Measurements from ENCODE around the gene DNAJC6. TPM values are rescaled to one million over a fixed set of nuclear protein-coding genes. Genes with fewer than 3 reads are reported as not detected.

DNAJC6 gene
- total RNA-seq, 4 donors from 2014 or later: 0.99 to 3.6 (median 2.5) TPM

GRCh38 chr1:65332821-65333220 is 23.5 kb downstream of the DNAJC6 start:
- no peak for DNase-seq (ENCODE audit: low spot score in 2 of 2)
- 71 to 74% methylated on average over 1 of the region's 1 CpG for WGBS, 2 donors
- TF ChIP-seq POLR2A (IDR thresholded peaks at IDR 0.05): no peak
- TF ChIP-seq, protein P1, sequence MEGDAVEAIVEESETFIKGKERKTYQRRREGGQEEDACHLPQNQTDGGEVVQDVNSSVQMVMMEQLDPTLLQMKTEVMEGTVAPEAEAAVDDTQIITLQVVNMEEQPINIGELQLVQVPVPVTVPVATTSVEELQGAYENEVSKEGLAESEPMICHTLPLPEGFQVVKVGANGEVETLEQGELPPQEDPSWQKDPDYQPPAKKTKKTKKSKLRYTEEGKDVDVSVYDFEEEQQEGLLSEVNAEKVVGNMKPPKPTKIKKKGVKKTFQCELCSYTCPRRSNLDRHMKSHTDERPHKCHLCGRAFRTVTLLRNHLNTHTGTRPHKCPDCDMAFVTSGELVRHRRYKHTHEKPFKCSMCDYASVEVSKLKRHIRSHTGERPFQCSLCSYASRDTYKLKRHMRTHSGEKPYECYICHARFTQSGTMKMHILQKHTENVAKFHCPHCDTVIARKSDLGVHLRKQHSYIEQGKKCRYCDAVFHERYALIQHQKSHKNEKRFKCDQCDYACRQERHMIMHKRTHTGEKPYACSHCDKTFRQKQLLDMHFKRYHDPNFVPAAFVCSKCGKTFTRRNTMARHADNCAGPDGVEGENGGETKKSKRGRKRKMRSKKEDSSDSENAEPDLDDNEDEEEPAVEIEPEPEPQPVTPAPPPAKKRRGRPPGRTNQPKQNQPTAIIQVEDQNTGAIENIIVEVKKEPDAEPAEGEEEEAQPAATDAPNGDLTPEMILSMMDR (IDR thresholded peaks at IDR 0.05): no peak
- H3K4me3 ChIP-seq (ENCODE audit: low read depth, poor library complexity, severe bottlenecking): no peak overlapping the region
- intact Hi-C loops (cut with DNase I; ENCODE audit: low total_unique reads): no loop called here

DNA sequence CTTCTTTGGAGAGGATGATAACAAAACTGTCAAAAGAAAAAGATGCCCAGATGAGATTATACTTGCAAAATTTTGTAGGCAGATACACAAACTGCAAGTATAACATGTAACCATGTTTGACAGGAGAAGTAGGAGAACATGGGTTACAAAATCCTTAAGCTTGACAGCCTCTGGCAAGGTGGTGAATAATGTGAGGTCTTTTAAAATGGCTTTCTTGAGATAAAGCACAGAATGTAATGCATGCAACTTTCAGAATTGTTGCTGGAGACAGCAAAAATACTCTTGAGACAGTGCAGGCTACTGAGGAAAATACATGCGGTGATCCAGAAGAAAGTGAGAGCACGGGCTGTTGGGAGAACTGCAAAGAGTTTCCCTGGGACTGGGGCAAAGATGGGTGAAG is 24.7 kb downstream of the DNAJC6 start:
- no peak for TF ChIP-seq POLR2A (IDR thresholded peaks at IDR 0.05)
- TF ChIP-seq, protein P1 (IDR thresholded peaks at IDR 0.05): no peak
- intact Hi-C loops (cut with DNase I; ENCODE audit: low total_unique reads): no loop called here
- no peak for DNase-seq (ENCODE audit: low spot score in 2 of 2)
- 83 to 91% methylated on average over 2 of the region's 2 CpGs for WGBS, 2 donors
- H3K4me3 ChIP-seq (ENCODE audit: low read depth, poor library complexity, severe bottlenecking): no peak overlapping the region

GRCh38 chr1:65339866-65340468 is 30.6 kb downstream of the DNAJC6 start:
- TF ChIP-seq POLR2A (IDR thresholded peaks at IDR 0.05): no peak
- TF ChIP-seq, protein P1 (IDR thresholded peaks at IDR 0.05): no peak
- DNase-seq (ENCODE audit: low spot score in 2 of 2): no peak
- WGBS, 2 donors: 89 to 92% methylated on average over 3 of the region's 3 CpGs
- intact Hi-C loops (cut with DNase I; ENCODE audit: low total_unique reads): no loop called here
- H3K4me3 ChIP-seq (ENCODE audit: low read depth, poor library complexity, severe bottlenecking): no peak overlapping the region

- WGBS, 2 donors: 73 to 83% methylated on average over 1 of the region's 1 CpG
- TF ChIP-seq, protein P1 (IDR thresholded peaks at IDR 0.05): no peak
- no peak for TF ChIP-seq POLR2A (IDR thresholded peaks at IDR 0.05)
- intact Hi-C loops (cut with DNase I; ENCODE audit: low total_unique reads): no loop called here
- DNase-seq (ENCODE audit: low spot score in 2 of 2): no peak
- no peak overlapping the region for H3K4me3 ChIP-seq (ENCODE audit: low read depth, poor library complexity, severe bottlenecking)
These were observed 32.0 kb downstream of the DNAJC6 start for GRCh38 chr1:65341381-65341780.

DNA sequence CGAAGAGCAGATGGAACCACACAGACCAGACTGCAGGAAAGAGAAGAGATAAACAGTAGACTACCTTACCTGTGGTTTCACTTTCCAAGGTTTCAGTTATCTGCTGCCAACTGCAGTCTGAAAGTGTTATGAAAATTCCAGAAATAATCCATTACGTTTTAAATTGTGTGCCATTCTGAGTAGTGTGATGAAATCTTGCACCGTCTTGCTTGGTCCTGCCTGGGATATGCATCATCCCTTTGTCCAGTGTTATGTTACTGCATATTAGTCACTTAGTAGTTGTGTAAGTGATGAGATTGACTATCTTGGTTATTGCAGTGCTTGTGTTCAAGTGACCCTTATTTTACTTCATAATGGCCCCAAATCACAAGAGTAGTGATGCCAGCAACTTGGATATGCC is 33.9 kb downstream of the DNAJC6 start:
- no peak for TF ChIP-seq POLR2A (IDR thresholded peaks at IDR 0.05)
- TF ChIP-seq, protein P1 (IDR thresholded peaks at IDR 0.05): no peak
- 53 to 70% methylated on average over 3 of the region's 3 CpGs for WGBS, 2 donors
- intact Hi-C loops (cut with DNase I; ENCODE audit: low total_unique reads): no loop called here

More for the DNA sequence above, 33.9 kb downstream of the DNAJC6 start:
- no peak for DNase-seq (ENCODE audit: low spot score in 2 of 2)
- H3K4me3 ChIP-seq (ENCODE audit: low read depth, poor library complexity, severe bottlenecking): no peak overlapping the region
